IMR-90 (cell line): Measurements from ENCODE around the gene TRIM37. TPM values are rescaled to one million over a fixed set of nuclear protein-coding genes. Genes with fewer than 3 reads are reported as not detected.
A peak's percentile ranks its signal among the peaks of the same experiment; 100 is the strongest.

Experiments used
- ATAC-seq: fragments of 200-7000 bp; cut with Tn5 transposase; 2 replicates; pipeline ENCODE4 v1.9.1; 2020; ENCODE audit warnings: low read depth, mild to moderate bottlenecking, moderate library complexity
- BruUV-seq: library from RNA; stranded (reverse); fragments of 400-500 nt; replicated peaks from 2 replicates; lab custom pipeline; 2021; lab: Mats Ljungman, UMichigan
- CTCF ChIA-PET: fragments of 300-600 bp; formaldehyde crosslinking; extraction: SDS; loops from one replicate; lab custom pipeline; 2021; ENCODE audit warnings: antibody characterized with exemption; lab: Yijun Ruan, JAX
- POLR2A ChIA-PET: fragments of 300-600 bp; sonication (Branson Sonifier 250); formaldehyde crosslinking; loops from one replicate; lab custom pipeline; 2022; ENCODE audit warnings: antibody characterized with exemption; ENCODE audit not compliant: unreplicated experiment; lab: Charles Lee
- DNase-seq: peaks from one replicate; pipeline ENCODE4 v3.0.0; 2013
- H2AFZ ChIP-seq: replicated peaks from 2 replicates; pipeline ENCODE3; 2013; ENCODE audit warnings: low read length, mild to moderate bottlenecking; ENCODE audit not compliant: poor library complexity
- H2AK5ac ChIP-seq: 2 replicates; pipeline ENCODE4 v1.6.1; 2013; ENCODE audit warnings: low read depth, low read length, inconsistent platforms
- H2AK9ac ChIP-seq: replicated peaks from 2 replicates; pipeline ENCODE3; 2013; ENCODE audit warnings: mild to moderate bottlenecking, low read depth, low read length, moderate library complexity; ENCODE audit not compliant: poor library complexity
- H2BK120ac ChIP-seq: 2 replicates; pipeline ENCODE4 v1.6.1; 2013; ENCODE audit warnings: low read depth, low read length, inconsistent platforms
- H2BK15ac ChIP-seq: 3 replicates; pipeline ENCODE4 v1.6.1; 2013; ENCODE audit warnings: low read depth, low read length, inconsistent platforms
- H2BK20ac ChIP-seq: 2 replicates; pipeline ENCODE4 v1.6.1; 2013; ENCODE audit warnings: low read depth, mild to moderate bottlenecking, inconsistent platforms, low read length, moderate library complexity
- H2BK5ac ChIP-seq: 2 replicates; pipeline ENCODE4 v1.6.1; 2013; ENCODE audit warnings: mild to moderate bottlenecking, low read depth, low read length, inconsistent platforms; ENCODE audit not compliant: poor library complexity, severe bottlenecking
- H3K14ac ChIP-seq: replicated peaks from 2 replicates; pipeline ENCODE4 v1.6.1; 2013; ENCODE audit warnings: low read depth, low read length, inconsistent platforms
- H3K18ac ChIP-seq: 2 replicates; pipeline ENCODE4 v1.6.1; 2013; ENCODE audit warnings: low read depth, low read length, control low read depth
- H3K23ac ChIP-seq: 2 replicates; pipeline ENCODE4 v1.6.1; 2013; ENCODE audit warnings: low read depth, low read length, inconsistent platforms
- H3K27ac ChIP-seq: 2 replicates; pipeline ENCODE4 v1.5.1; 2013; ENCODE audit warnings: mild to moderate bottlenecking, control low read depth, low read length; ENCODE audit not compliant: insufficient read depth
- H3K27me3 ChIP-seq: 2 replicates; pipeline ENCODE4 v1.6.1; 2013; ENCODE audit warnings: low read length; ENCODE audit not compliant: control insufficient read depth, insufficient read depth
- H3K36me3 ChIP-seq: 2 replicates; pipeline ENCODE4 v1.6.1; 2013; ENCODE audit warnings: low read length, mixed read lengths; ENCODE audit not compliant: control insufficient read depth, insufficient read depth
- H3K4ac ChIP-seq: 2 replicates; pipeline ENCODE4 v1.6.1; 2013; ENCODE audit warnings: low read depth, low read length, inconsistent platforms
- H3K4me1 ChIP-seq: 2 replicates; pipeline ENCODE4 v1.6.1; 2013; ENCODE audit warnings: low read length, mixed read lengths; ENCODE audit not compliant: control insufficient read depth, insufficient read depth
- H3K4me2 ChIP-seq: 2 replicates; pipeline ENCODE4 v1.6.1; 2013; ENCODE audit warnings: low read depth, mild to moderate bottlenecking, control low read depth, low read length, moderate library complexity
- H3K4me3 ChIP-seq: 2 replicates; pipeline ENCODE4 v1.5.1; 2013; ENCODE audit warnings: low read depth, mild to moderate bottlenecking, control low read depth, low read length, moderate library complexity; ENCODE audit not compliant: insufficient read depth
- H3K56ac ChIP-seq: 2 replicates; pipeline ENCODE4 v1.6.1; 2013; ENCODE audit warnings: low read length, inconsistent platforms; ENCODE audit not compliant: insufficient read depth; ENCODE audit errors: extremely low read depth
- H3K79me1 ChIP-seq, 2 experiments: 2 replicates each; pipeline ENCODE4 v1.6.1; 2013; ENCODE audit warnings: low read length in 2 of 2, inconsistent platforms in 1 of 2, low read depth in 1 of 2
- H3K9ac ChIP-seq: 2 replicates; pipeline ENCODE4 v1.6.1; 2013; ENCODE audit warnings: low read depth, low read length, control low read depth
- H3K9me1 ChIP-seq: 2 replicates; pipeline ENCODE4 v1.6.1; 2013; ENCODE audit warnings: low read length, inconsistent platforms; ENCODE audit not compliant: insufficient read depth
- H3K9me3 ChIP-seq: 2 replicates; pipeline ENCODE4 v1.6.1; 2013; ENCODE audit warnings: low read length; ENCODE audit not compliant: control insufficient read depth, insufficient read depth
- H4K20me1 ChIP-seq: 2 replicates; pipeline ENCODE4 v1.6.1; 2013; ENCODE audit warnings: low read length, inconsistent platforms; ENCODE audit not compliant: insufficient read depth
- H4K5ac ChIP-seq: 2 replicates; pipeline ENCODE4 v1.6.1; 2013; ENCODE audit warnings: mild to moderate bottlenecking, low read depth, low read length, control low read depth
- H4K8ac ChIP-seq, 2 experiments: 2 replicates each; pipeline ENCODE4 v1.6.1; 2013; ENCODE audit warnings: low read depth in 2 of 2, low read length in 2 of 2, control low read depth in 1 of 2, inconsistent platforms in 1 of 2
- H4K91ac ChIP-seq: 2 replicates; pipeline ENCODE4 v1.6.1; 2013; ENCODE audit warnings: low read depth, low read length, inconsistent platforms; ENCODE audit not compliant: insufficient read depth
- BHLHE40 ChIP-seq: fragments of 150-350 bp; IDR thresholded peaks from 2 replicates; pipeline ENCODE4 v1.6.1; 2016; ENCODE audit warnings: mild to moderate bottlenecking, low read depth, low read length
- CEBPB ChIP-seq: IDR thresholded peaks from 2 replicates; pipeline ENCODE4 v1.6.1; 2012; ENCODE audit warnings: low read depth, low read length, improper control_type of control experiment
- CHD1 ChIP-seq: IDR thresholded peaks from 2 replicates; pipeline ENCODE4 v1.6.1; 2012; ENCODE audit warnings: low read depth, low read length, improper control_type of control experiment
- CTCF ChIP-seq: conservative IDR thresholded peaks from 2 replicates; pipeline ENCODE4 v1.5.1; 2012; ENCODE audit warnings: mild to moderate bottlenecking, low read depth, low read length, improper control_type of control experiment
- ELK1 ChIP-seq: fragments of 150-350 bp; IDR thresholded peaks from 2 replicates; pipeline ENCODE4 v1.6.1; 2016; ENCODE audit warnings: low read depth, mild to moderate bottlenecking, low read length, moderate library complexity, borderline replicate concordance
- FOS ChIP-seq: fragments of 150-350 bp; IDR thresholded peaks from 2 replicates; pipeline ENCODE4 v1.6.1; 2016; ENCODE audit warnings: low read depth, low read length
- MAFK ChIP-seq: IDR thresholded peaks from 2 replicates; pipeline ENCODE4 v1.6.1; 2012; ENCODE audit warnings: low read depth, low read length, improper control_type of control experiment
- MAZ ChIP-seq: IDR thresholded peaks from 2 replicates; pipeline ENCODE4 v1.6.1; 2012; ENCODE audit warnings: low read depth, mild to moderate bottlenecking, low read length, improper control_type of control experiment, moderate library complexity, borderline replicate concordance
- MXI1 ChIP-seq: IDR thresholded peaks from 2 replicates; pipeline ENCODE4 v1.6.1; 2012; ENCODE audit warnings: low read depth, mild to moderate bottlenecking, low read length, moderate library complexity, borderline replicate concordance
- NFE2L2 ChIP-seq: fragments of 150-350 bp; IDR thresholded peaks from 2 replicates; pipeline ENCODE4 v1.6.1; 2016; ENCODE audit warnings: low read depth, mild to moderate bottlenecking, low read length
- POLR2A ChIP-seq: IDR thresholded peaks from 2 replicates; pipeline ENCODE4 v1.6.1; 2012; ENCODE audit warnings: mild to moderate bottlenecking, low read depth, low read length
- RAD21 ChIP-seq: IDR thresholded peaks from 2 replicates; pipeline ENCODE4 v1.6.1; 2012; ENCODE audit warnings: low read length, improper control_type of control experiment
- RCOR1 ChIP-seq: IDR thresholded peaks from 2 replicates; pipeline ENCODE4 v1.6.1; 2012; ENCODE audit warnings: mild to moderate bottlenecking, low read length, improper control_type of control experiment; ENCODE audit not compliant: insufficient replicate concordance
- RFX5 ChIP-seq: IDR thresholded peaks from 2 replicates; pipeline ENCODE4 v1.8.0; 2012; ENCODE audit warnings: low read depth, mild to moderate bottlenecking, low read length, moderate library complexity
- SMC3 ChIP-seq: fragments of 150-350 bp; IDR thresholded peaks from 2 replicates; pipeline ENCODE4 v1.6.1; 2016; ENCODE audit warnings: low read depth, mild to moderate bottlenecking, antibody characterized with exemption, low read length, moderate library complexity
- USF2 ChIP-seq: fragments of 150-350 bp; IDR thresholded peaks from 2 replicates; pipeline ENCODE4 v1.6.1; 2017; ENCODE audit warnings: mild to moderate bottlenecking, antibody characterized with exemption, low read length, low read depth
- dilution Hi-C: fragments of 300-500 bp; cut with HindIII; formaldehyde crosslinking; loops from one replicate; pipeline ENCODE4 v1.14.3; 2018; ENCODE audit warnings: low sequenced_read_pairs; ENCODE audit not compliant: unreplicated experiment
- in situ Hi-C: fragments of 300-500 bp; cut with MboI; formaldehyde crosslinking; loops from 3 replicates; pipeline ENCODE4 v1.14.3; 2019; ENCODE audit warnings: low sequenced_read_pairs, inconsistent platforms, mixed read lengths
- intact Hi-C: fragments of 100-400 bp; cut with micrococcal nuclease; formaldehyde crosslinking; loops from 2 replicates; pipeline ENCODE4 v1.10.0; 2022
- polyA plus RNA-seq, 3 experiments: library from polyadenylated mRNA; depleted of rRNA; stranded (reverse); fragments of >200 nt; gene quantifications; 2 replicates each; pipeline ENCODE4 v1.2.3, GENCODE V29; 2012; ENCODE audit warnings: low replicate concordance in 1 of 3
- total RNA-seq: library from RNA; depleted of rRNA; stranded (reverse); fragments of >200 nt; gene quantifications from 2 replicates; pipeline ENCODE4 v1.2.3, GENCODE V29; 2012

Gene TRIM37
- total and polyA plus RNA-seq, 2 of the 4 experiments (the other 2 are of a cell fraction), result 12.1 to 24.9 TPM

GRCh38 chr17:59037960-59038359 is 68.7 kb downstream of the TRIM37 start:
- H3K36me3 ChIP-seq, result peaks cover 21% of the 10 kb centered on the region
- no peak overlapping the region for H3K4ac ChIP-seq
- H2BK5ac ChIP-seq, result peak overlapping the region; percentile 19
- no peaks in the 10 kb centered on the region for H3K27me3 ChIP-seq
- H2BK120ac ChIP-seq, result no peak overlapping the region
- in situ Hi-C loops, result no loop called here
- no peak for ATAC-seq
- dilution Hi-C loops, result no loop called here
- H3K4me3 ChIP-seq, result no peak overlapping the region
- no peak overlapping the region for H4K91ac ChIP-seq
- ChIA-PET POLR2A (no interaction called here), CTCF (interaction anchor here (1.2 kb wide), 1 partner anchor 20 kb away, joined by 4 read pairs; no protein-coding TSS in a partner anchor)
- H4K5ac ChIP-seq, result no peak overlapping the region
- H3K18ac ChIP-seq, result no peak overlapping the region
- no peak overlapping the region for H3K27ac ChIP-seq
- no peak overlapping the region for H3K23ac ChIP-seq
- no peak overlapping the region for H2BK20ac ChIP-seq
- no peak overlapping the region for H2AFZ ChIP-seq
- no peak overlapping the region for H3K14ac ChIP-seq
- H4K8ac ChIP-seq, result no peak overlapping the region
- H2AK9ac ChIP-seq, result no peak overlapping the region
- no peaks in the 10 kb centered on the region; the same call in 1 of the 2 replicates for H4K20me1 ChIP-seq
- H3K79me1 ChIP-seq, result 0 out of 4 replicates have a peak, but pooled peaks cover 0 to 3% of the 10 kb centered on the region in 2 experiments
- TF ChIP-seq USF2 (no peak), FOS (no peak), MXI1 (no peak), MAZ (no peak), RFX5 (no peak), MAFK (no peak), CHD1 (no peak), CEBPB (no peak), RCOR1 (no peak), BHLHE40 (no peak), ELK1 (no peak), NFE2L2 (no peak), RAD21 (no peak), SMC3 (no peak), POLR2A (no peak), CTCF (no peak)
- DNase-seq, result no peak
- H2BK15ac ChIP-seq, result no peak overlapping the region
- peaks cover 4% of the 10 kb centered on the region for H3K4me1 ChIP-seq
- intact Hi-C loops, result loop anchor here (1.0 kb wide), 1 partner anchor 116 kb away; no protein-coding TSS in a partner anchor
- no peak overlapping the region for H3K4me2 ChIP-seq
- H3K9me1 ChIP-seq, result peaks cover 4% of the 10 kb centered on the region
- no peak overlapping the region for H3K9ac ChIP-seq
- H3K56ac ChIP-seq, result no peak overlapping the region
- no peaks in the 10 kb centered on the region for H3K9me3 ChIP-seq
- no TSS peak for BruUV-seq
- no peak overlapping the region for H2AK5ac ChIP-seq
